ENCODE measurements around the gene CYP21A2.
"Not testable (repeated sequence)": the region's sequence is repeated elsewhere in the genome, so short reads cannot be mapped to it uniquely, and the experiment has no call there.

Gene CYP21A2

GRCh38 chr6:32037598-32038524 lies at the start of gene CYP21A2:
Gene CYP21A2 (plus strand): TSS chr6:32038415. CDS start chr6:32038423, 8 bp downstream.
- DNase-seq = not testable (repeated sequence)

- DNase-seq = not testable (repeated sequence)
These were observed 48.9 kb upstream of the CYP21A2 start for GRCh38 chr6:31989363-31989762.

GRCh38 chr6:31994421-31994820 lies 43.8 kb upstream of the CYP21A2 start:
- not testable (repeated sequence) for DNase-seq

- not testable (repeated sequence) for DNase-seq
These were observed 41.8 kb upstream of the CYP21A2 start for GRCh38 chr6:31996385-31996784.

GRCh38 chr6:32002546-32003268 lies 35.5 kb upstream of the CYP21A2 start:
- DNase-seq = not testable (repeated sequence)

DNA sequence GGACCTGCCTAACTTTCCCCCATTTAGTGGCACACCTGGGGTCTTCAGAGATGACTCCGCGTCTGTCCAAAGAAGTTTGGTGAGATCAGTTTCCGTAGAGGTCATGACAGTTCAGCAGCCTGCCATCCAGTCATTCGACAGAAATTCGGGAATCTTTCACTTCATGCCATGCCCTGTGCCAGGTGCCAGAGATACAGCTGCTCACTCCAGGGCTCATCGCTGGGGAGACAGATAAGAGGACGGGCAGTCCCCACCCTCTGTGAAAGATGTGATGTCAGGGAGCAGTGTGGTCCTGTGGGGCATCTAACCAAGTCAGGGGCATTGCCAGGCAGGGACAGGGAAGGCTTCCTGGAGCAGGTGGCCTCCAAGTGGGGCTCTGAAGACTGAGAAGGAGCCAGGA lies 34.9 kb upstream of the CYP21A2 start:
- not testable (repeated sequence) for DNase-seq

GRCh38 chr6:32004393-32004792 lies 33.8 kb upstream of the CYP21A2 start:
- DNase-seq = not testable (repeated sequence)

GRCh38 chr6:32004864-32005537 lies 33.2 kb upstream of the CYP21A2 start:
- not testable (repeated sequence) for DNase-seq

GRCh38 chr6:32005538-32005880 lies 32.7 kb upstream of the CYP21A2 start:
- not testable (repeated sequence) for DNase-seq

DNA sequence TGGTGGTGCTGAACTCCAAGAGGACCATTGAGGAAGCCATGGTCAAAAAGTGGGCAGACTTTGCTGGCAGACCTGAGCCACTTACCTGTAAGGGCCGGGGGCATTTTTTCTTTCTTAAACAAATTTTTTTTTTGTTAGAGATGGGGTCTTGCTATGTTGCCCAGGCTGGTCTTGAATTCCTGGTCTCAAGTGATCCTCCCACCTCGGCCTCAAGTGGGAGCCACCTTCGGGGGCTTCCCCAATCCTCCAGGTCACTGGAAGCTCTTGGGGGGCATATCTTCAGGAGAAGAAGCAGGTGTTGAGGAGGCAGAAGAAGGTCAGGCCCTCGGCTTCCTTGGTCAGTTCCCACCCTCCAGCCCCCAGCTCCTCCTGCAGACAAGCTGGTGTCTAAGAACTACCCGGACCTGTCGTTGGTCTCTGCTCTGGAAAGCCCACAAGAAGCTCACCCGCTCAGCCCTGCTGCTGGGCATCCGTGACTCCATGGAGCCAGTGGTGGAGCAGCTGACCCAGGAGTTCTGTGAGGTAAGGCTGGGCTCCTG lies 32.2 kb upstream of the CYP21A2 start:
- DNase-seq = not testable (repeated sequence)

GRCh38 chr6:32007086-32007485 lies 31.1 kb upstream of the CYP21A2 start:
- not testable (repeated sequence) for DNase-seq

- DNase-seq = not testable (repeated sequence)
These were observed 30.2 kb upstream of the CYP21A2 start for GRCh38 chr6:32008037-32008436.

DNA sequence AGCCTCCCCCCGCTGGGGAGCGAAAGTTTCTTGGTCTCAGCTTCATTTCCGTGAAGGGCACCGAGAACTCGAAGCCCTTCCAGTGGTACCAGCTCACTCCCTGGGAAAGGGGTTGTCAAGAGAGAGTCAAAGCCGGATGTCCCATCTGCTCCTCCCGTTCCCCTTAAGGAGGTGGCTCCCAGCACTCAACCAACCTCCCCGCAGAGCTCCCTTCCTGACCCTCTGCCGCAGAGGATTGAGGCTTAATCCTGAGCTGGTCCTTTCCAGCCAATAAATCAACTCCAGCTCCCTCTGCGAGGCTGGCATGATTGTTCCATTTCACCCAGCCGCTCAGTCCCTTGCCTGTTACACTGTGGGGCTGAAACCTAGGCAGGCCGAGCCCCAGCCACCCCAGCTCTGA lies 29.6 kb upstream of the CYP21A2 start:
- not testable (repeated sequence) for DNase-seq

- DNase-seq = not testable (repeated sequence)
These were observed 28.7 kb upstream of the CYP21A2 start for GRCh38 chr6:32009537-32009936.

GRCh38 chr6:32010856-32011530 lies 27.2 kb upstream of the CYP21A2 start:
- DNase-seq = not testable (repeated sequence)

- DNase-seq = not testable (repeated sequence)
These were observed 25.1 kb upstream of the CYP21A2 start for GRCh38 chr6:32012941-32013617.

- DNase-seq = not testable (repeated sequence)
These were observed 24.5 kb upstream of the CYP21A2 start for GRCh38 chr6:32013738-32014137.

GRCh38 chr6:32014547-32014946 lies 23.7 kb upstream of the CYP21A2 start, which contains the start of gene C4B:
Gene C4B (plus strand): TSS chr6:32014795. CDS start chr6:32014846, 51 bp downstream.
- not testable (repeated sequence) for DNase-seq

DNA sequence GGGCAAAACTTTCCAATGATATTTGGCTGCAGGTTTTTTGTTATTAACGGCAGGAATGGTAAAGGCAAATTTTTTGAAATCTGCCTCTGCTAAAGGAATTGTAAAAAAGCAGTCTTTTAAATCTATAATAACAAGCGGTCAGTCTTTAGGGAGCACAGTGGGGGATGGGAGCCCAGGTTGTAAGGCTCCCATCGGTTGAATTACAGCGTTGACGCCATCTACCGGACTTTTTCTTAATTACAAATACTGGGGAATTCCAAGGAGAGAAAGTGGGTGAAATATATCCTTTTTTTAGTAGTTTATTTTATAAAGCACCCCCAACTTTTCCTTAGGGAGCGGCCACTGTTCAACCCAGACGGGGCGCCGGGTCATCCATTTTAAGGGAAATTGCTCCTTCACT lies 16.1 kb upstream of the CYP21A2 start:
- not testable (repeated sequence) for DNase-seq

DNA sequence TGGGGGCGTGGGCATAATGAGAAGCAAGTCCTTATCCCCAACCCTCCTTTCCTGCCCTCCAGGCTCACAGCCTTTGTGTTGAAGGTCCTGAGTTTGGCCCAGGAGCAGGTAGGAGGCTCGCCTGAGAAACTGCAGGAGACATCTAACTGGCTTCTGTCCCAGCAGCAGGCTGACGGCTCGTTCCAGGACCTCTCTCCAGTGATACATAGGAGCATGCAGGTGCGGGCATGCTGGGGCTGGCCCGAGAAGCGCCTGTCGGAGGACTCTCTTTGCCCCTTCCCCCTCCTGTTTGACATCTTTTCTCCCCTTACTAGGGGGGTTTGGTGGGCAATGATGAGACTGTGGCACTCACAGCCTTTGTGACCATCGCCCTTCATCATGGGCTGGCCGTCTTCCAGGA lies 9.6 kb upstream of the CYP21A2 start:
- DNase-seq = not testable (repeated sequence)

DNA sequence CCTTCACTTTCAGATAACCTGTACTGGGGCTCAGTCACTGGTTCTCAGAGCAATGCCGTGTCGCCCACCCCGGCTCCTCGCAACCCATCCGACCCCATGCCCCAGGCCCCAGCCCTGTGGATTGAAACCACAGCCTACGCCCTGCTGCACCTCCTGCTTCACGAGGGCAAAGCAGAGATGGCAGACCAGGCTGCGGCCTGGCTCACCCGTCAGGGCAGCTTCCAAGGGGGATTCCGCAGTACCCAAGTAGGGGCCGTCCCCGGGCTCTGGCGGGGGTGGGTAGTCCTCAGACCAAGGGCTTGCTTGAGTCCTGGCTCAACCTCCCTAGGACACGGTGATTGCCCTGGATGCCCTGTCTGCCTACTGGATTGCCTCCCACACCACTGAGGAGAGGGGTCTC lies 8.7 kb upstream of the CYP21A2 start:
- DNase-seq = not testable (repeated sequence)
